ENCODE data around the gene NCOA1.

DNA sequence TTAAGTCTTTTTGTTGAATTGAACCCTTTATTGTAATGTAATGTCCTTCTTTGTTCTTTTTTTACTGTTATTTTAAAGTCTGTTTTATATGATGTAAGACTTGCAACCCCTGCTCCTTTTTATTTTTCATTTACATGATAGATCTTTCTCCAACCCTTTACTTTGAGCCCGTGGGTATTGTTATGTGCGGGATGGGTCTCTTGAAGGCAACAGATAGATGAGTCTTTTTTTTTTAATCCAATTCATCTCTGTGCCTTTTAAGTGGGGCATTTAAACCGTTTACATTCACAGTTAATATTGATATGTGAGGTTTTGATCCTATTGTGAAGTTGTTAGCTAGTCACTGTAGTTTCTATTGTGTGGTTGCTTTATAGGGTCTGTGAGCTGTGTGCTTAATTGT lies 120.6 kb downstream of the NCOA1 start:
- TF ChIP-seq CTCF (optimal IDR thresholded peaks at IDR 0.05 in 1 of 3, IDR thresholded peaks at IDR 0.05 in 1 of 3, conservative IDR thresholded peaks at IDR 0.05 in 1 of 3; ENCODE audit: extremely low read depth in 1 of 3, insufficient read depth in 2 of 3, low read length in 3 of 3) (no peak), EZH2 (IDR thresholded peaks at IDR 0.05; ENCODE audit: low read length) (no peak)

Measured in keratinocyte (primary cell).